B cell (primary cell): ENCODE results near the gene CALY. TPM values are rescaled to one million over a fixed set of nuclear protein-coding genes. Genes with fewer than 3 reads are reported as not detected.

Source experiments
- ATAC-seq: fragments of 200-7000 bp; cut with Tn5 transposase; one replicate; pipeline ENCODE4 v1.10.0; 2021; ENCODE audit warnings: low read depth, mild to moderate bottlenecking, moderate number of reproducible peaks, moderate library complexity
- CTCF ChIA-PET: fragments of 350-600 bp; sonication (Branson Sonifier 250); formaldehyde crosslinking; loops from one replicate; lab custom pipeline; 2021; ENCODE audit warnings: antibody characterized with exemption, inconsistent platforms; lab: Charles Lee
- POLR2A ChIA-PET: fragments of 350-600 bp; sonication (Branson Sonifier 250); formaldehyde crosslinking; loops from one replicate; lab custom pipeline; 2021; ENCODE audit warnings: antibody characterized with exemption; lab: Charles Lee
- DNase-seq: peaks from one replicate; pipeline ENCODE4 v3.0.0; 2013
- H2AFZ ChIP-seq: 2 replicates; pipeline ENCODE4 v1.6.1; 2012; ENCODE audit warnings: mild to moderate bottlenecking, low read depth, low read length; ENCODE audit not compliant: insufficient read depth, poor library complexity, severe bottlenecking
- H3K27ac ChIP-seq, 2 donors: 1 replicate in 1 of 2; 2 replicates in 1 of 2; pipeline ENCODE4 v1.5.1; 2012 to 2013; ENCODE audit warnings: low read length in 2 of 2, mild to moderate bottlenecking in 2 of 2, moderate library complexity in 1 of 2
- H3K27me3 ChIP-seq, 4 experiments: fragments of 200-600 bp in 1 of 4; sonication (generic) in 1 of 4; replicated peaks in 1 of 4; 1 replicate in 2 of 4; 2 replicates in 2 of 4; pipeline versions ENCODE4 v1.6.1 to v1.7.0; 2013 to 2016; ENCODE audit warnings: low read length in 3 of 4, mild to moderate bottlenecking in 2 of 4, mixed read lengths in 1 of 4, moderate library complexity in 1 of 4; ENCODE audit not compliant: insufficient read depth in 4 of 4, control insufficient read depth in 3 of 4; ENCODE audit errors: control extremely low read depth in 1 of 4
- H3K36me3 ChIP-seq, 2 experiments: replicated peaks in 1 of 2; 1 replicate in 1 of 2; 2 replicates in 1 of 2; pipeline versions ENCODE4 v1.6.1 to v1.7.1; 2013; ENCODE audit warnings: low read length in 1 of 2; ENCODE audit not compliant: insufficient read depth in 2 of 2, control insufficient read depth in 1 of 2; ENCODE audit errors: control extremely low read depth in 1 of 2, extremely low read depth in 1 of 2
- H3K4me1 ChIP-seq, 2 donors: fragments of 200-600 bp in 1 of 2; sonication (generic) in 1 of 2; 1 replicate in 1 of 2; 2 replicates in 1 of 2; pipeline versions ENCODE4 v1.5.1 to v1.6.1; 2013 to 2017; ENCODE audit warnings: low read length in 2 of 2; ENCODE audit not compliant: control insufficient read depth in 2 of 2, insufficient read depth in 2 of 2
- H3K4me2 ChIP-seq: replicated peaks from 2 replicates; pipeline ENCODE3; 2012; ENCODE audit warnings: mild to moderate bottlenecking, low read depth, low read length; ENCODE audit not compliant: poor library complexity, severe bottlenecking
- H3K4me3 ChIP-seq, 5 experiments: fragments of 200-600 bp in 1 of 5; sonication (generic) in 1 of 5; 1 replicate in 3 of 5; 2 replicates in 2 of 5; pipeline versions ENCODE4 v1.5.1 to v1.7.0; 2011 to 2016; ENCODE audit warnings: low read length in 4 of 5, mild to moderate bottlenecking in 4 of 5, low read depth in 2 of 5, control low read depth in 1 of 5, moderate library complexity in 1 of 5; ENCODE audit not compliant: insufficient read depth in 1 of 5; ENCODE audit errors: control extremely low read depth in 1 of 5, extremely low read depth in 1 of 5
- H3K79me2 ChIP-seq: fragments of 200-600 bp; sonication (generic); one replicate; pipeline ENCODE4 v1.6.0; 2016; ENCODE audit warnings: low read length; ENCODE audit not compliant: control insufficient read depth, insufficient read depth
- H3K9ac ChIP-seq: fragments of 200-600 bp; sonication (generic); 2 replicates; pipeline ENCODE4 v1.6.1; 2017; ENCODE audit warnings: mild to moderate bottlenecking, low read length, moderate library complexity
- H3K9me3 ChIP-seq, 3 donors: one replicate each; pipeline versions ENCODE4 v1.6.1 to v1.7.1; 2013; ENCODE audit warnings: low read length in 2 of 3; ENCODE audit not compliant: control insufficient read depth in 2 of 3, insufficient read depth in 1 of 3; ENCODE audit errors: control extremely low read depth in 1 of 3
- H4K20me1 ChIP-seq: 2 replicates; pipeline ENCODE4 v1.6.0; 2012; ENCODE audit warnings: mild to moderate bottlenecking, low read length; ENCODE audit not compliant: insufficient read depth, control insufficient read depth, poor library complexity, severe bottlenecking
- H3K27ac Mint-ChIP-seq: one replicate; pipeline ENCODE4 v1.8.0; 2021; ENCODE audit warnings: mixed read lengths
- H3K27me3 Mint-ChIP-seq: one replicate; pipeline ENCODE4 v1.8.0; 2021; ENCODE audit warnings: mixed read lengths
- H3K4me1 Mint-ChIP-seq: one replicate; pipeline ENCODE4 v1.8.0; 2021; ENCODE audit warnings: mixed read lengths
- H3K4me3 Mint-ChIP-seq: one replicate; pipeline ENCODE4 v1.8.0; 2021; ENCODE audit warnings: mixed read lengths
- H3K9me3 Mint-ChIP-seq: one replicate; pipeline ENCODE4 v1.8.0; 2022; ENCODE audit warnings: mixed read lengths; ENCODE audit not compliant: insufficient read depth
- EZH2 ChIP-seq: IDR thresholded peaks from 2 replicates; pipeline ENCODE4 v1.6.1; 2012; ENCODE audit warnings: borderline replicate concordance, low read depth, mild to moderate bottlenecking, moderate library complexity, low read length; ENCODE audit not compliant: insufficient read depth, poor library complexity, severe bottlenecking
- WGBS: methylation state at CpG from one replicate; pipeline ENCODE4 v1.1.5; 2013; ENCODE audit warnings: missing lambda C conversion rate; ENCODE audit not compliant: insufficient coverage; 5-methylcytosine and 5-hydroxymethylcytosine counted together
- intact Hi-C: fragments of 100-400 bp; cut with micrococcal nuclease; formaldehyde crosslinking; loops from one replicate; pipeline ENCODE4 v1.10.0; 2022
- polyA plus RNA-seq: library from polyadenylated mRNA; depleted of rRNA; stranded (reverse); fragments of >200 nt; gene quantifications from 2 replicates; pipeline ENCODE4 v1.2.3, GENCODE V29; 2012
- total RNA-seq, 2 donors: library from RNA; stranded (reverse); fragments of 120-200 nt in 1 of 2; gene quantifications; 1 replicate in 1 of 2; 2 replicates in 1 of 2; pipeline versions ENCODE4 v1.2.3 to v1.2.4, GENCODE V29; 2013 to 2022
- TF ChIP-seq, protein P1 (sequence below): fragments of 200-600 bp; IDR thresholded peaks from one replicate; pipeline ENCODE4 v1.8.0; 2022; ENCODE audit warnings: antibody characterized with exemption, mild to moderate bottlenecking

Gene CALY
- total and polyA plus RNA-seq, 2 donors (not counting 1 experiment from before 2014, with no cell fraction given) = 0.21 TPM; not detected in 1

DNA sequence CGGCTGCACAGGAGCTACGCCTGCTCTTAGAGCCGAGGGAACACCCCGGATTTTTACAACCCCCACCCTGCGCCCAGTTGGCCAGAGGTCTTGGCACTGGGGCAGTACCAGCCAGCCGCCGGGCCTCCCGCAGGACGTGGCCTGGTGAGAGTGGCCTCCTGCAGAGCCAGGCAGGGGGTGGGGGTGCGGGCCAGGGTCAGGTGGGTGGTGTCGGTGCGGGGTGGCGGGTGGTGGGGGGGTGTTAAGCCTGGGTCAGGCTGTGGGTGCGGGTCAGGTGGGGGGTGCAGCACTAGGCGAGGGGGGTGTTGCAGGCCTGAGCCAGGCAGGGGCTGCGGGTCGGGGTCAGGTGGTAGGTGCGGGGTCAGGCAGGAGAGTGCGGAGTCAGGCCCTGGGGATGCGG lies 35.8 kb upstream of the CALY start:
- peak overlapping the region; percentile 81 for H3K4me2 ChIP-seq
- no peak overlapping the region for H3K9ac ChIP-seq
- H3K9me3 Mint-ChIP-seq = no peaks in the 10 kb centered on the region
- DNase-seq = no peak
- no peak overlapping the region for H3K27ac Mint-ChIP-seq
- TF ChIP-seq, protein P1, sequence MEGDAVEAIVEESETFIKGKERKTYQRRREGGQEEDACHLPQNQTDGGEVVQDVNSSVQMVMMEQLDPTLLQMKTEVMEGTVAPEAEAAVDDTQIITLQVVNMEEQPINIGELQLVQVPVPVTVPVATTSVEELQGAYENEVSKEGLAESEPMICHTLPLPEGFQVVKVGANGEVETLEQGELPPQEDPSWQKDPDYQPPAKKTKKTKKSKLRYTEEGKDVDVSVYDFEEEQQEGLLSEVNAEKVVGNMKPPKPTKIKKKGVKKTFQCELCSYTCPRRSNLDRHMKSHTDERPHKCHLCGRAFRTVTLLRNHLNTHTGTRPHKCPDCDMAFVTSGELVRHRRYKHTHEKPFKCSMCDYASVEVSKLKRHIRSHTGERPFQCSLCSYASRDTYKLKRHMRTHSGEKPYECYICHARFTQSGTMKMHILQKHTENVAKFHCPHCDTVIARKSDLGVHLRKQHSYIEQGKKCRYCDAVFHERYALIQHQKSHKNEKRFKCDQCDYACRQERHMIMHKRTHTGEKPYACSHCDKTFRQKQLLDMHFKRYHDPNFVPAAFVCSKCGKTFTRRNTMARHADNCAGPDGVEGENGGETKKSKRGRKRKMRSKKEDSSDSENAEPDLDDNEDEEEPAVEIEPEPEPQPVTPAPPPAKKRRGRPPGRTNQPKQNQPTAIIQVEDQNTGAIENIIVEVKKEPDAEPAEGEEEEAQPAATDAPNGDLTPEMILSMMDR = no peak
- no peak for TF ChIP-seq EZH2
- H3K27ac ChIP-seq = no peak overlapping the region
- no peaks in the 10 kb centered on the region for H3K79me2 ChIP-seq
- no peak overlapping the region for H3K4me3 ChIP-seq
- no peak overlapping the region for H2AFZ ChIP-seq
- ChIA-PET CTCF (interaction anchor here (0.8 to 1.2 kb wide), 2 partner anchors 11 to 43 kb away, joined by 3 to 7 read pairs; no protein-coding TSS in a partner anchor), POLR2A (interaction anchor here (1.3 kb wide), 1 partner anchor 18 kb away, joined by 5 read pairs; no protein-coding TSS in a partner anchor)
- peaks cover 5% of the 10 kb centered on the region for H4K20me1 ChIP-seq
- peaks cover 16% of the 10 kb centered on the region for H3K4me1 Mint-ChIP-seq
- ATAC-seq = no peak
- H3K9me3 ChIP-seq = no peaks in the 10 kb centered on the region
- peaks cover 0 to 25% of the 10 kb centered on the region in 2 experiments for H3K36me3 ChIP-seq
- no peaks in the 10 kb centered on the region for H3K27me3 Mint-ChIP-seq
- peaks cover 10 to 21% of the 10 kb centered on the region in 2 donors for H3K4me1 ChIP-seq
- no peaks in the 10 kb centered on the region for H3K27me3 ChIP-seq
- 71% methylated on average over 13 of the region's 20 CpGs for WGBS
- peak overlapping the region; percentile 84 for H3K4me3 Mint-ChIP-seq
- intact Hi-C loops = loop anchor here (5.0 kb wide), 1 partner anchor 110 kb away; no protein-coding TSS in a partner anchor

DNA sequence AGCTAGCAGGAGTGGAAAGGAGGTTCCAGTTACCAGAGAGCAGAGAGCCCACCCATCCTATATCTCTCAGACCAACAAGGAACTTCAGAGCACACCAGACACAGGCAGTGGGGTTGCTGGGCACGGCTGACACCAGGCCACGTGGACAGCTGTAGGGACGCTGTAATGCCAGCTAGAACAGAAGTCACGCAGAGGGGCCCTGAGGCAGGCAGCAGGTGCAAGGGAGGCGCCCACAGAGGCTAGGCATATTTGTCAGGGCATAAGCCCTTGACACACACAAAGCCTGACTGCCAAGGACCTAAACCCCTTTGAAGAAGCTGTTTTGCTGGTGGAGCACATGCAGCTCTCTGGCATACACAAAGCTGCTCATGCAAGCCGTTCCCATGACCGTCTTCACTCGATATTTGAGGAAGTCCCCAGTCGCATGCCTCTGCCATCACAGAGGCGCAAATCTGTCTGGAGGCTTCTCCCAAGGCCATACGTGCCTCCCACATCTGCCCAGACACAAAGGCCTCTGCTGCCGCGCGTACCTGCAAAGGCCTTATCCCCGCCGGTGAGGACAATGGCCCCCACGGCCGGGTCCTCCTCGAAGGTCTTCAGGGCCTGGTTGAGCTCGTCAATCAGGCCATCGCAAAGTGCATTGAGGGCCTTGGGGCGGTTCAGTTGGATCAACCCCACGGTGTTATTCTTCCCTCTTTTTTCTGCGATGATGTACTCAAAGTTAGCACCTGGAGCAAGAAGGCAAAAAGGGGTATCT lies 33.5 kb upstream of the CALY start:
- intact Hi-C loops = loop anchor here (5.0 kb wide), 1 partner anchor 108 kb away; no protein-coding TSS in a partner anchor

More for the DNA sequence above, 33.5 kb upstream of the CALY start:
- CTCF ChIA-PET = interaction anchor here (1.0 kb wide), 1 partner anchor 11 kb away, joined by 3 read pairs; no protein-coding TSS in a partner anchor
- Mint-ChIP-seq H3K4me1 (peaks cover 15% of the 10 kb centered on the region), H3K27me3 (no peaks in the 10 kb centered on the region), H3K27ac (no peak overlapping the region), H3K9me3 (no peaks in the 10 kb centered on the region), H3K4me3 (peak overlapping the region; percentile 21)
- Histone ChIP-seq H3K27me3 (no peaks in the 10 kb centered on the region), H3K36me3 (peaks cover 0 to 43% of the 10 kb centered on the region in 2 experiments), H3K4me2 (no peak overlapping the region), H3K4me1 (peaks cover 10 to 18% of the 10 kb centered on the region in 2 donors), H3K79me2 (no peaks in the 10 kb centered on the region), H3K4me3 (no peak overlapping the region), H3K27ac (no peak overlapping the region), H3K9ac (no peak overlapping the region), H4K20me1 (peaks cover 5% of the 10 kb centered on the region), H3K9me3 (no peaks in the 10 kb centered on the region), H2AFZ (no peak overlapping the region)
- DNase-seq (no peak), ATAC-seq (no peak)
- 93% methylated on average over 23 of the region's 24 CpGs for WGBS
- no peak for TF ChIP-seq EZH2
- TF ChIP-seq, protein P1 = no peak
- POLR2A ChIA-PET = no interaction called here
